CD14-positive monocyte (primary cell): Measurements from ENCODE around the gene NEK9. TPM values are rescaled to one million over a fixed set of nuclear protein-coding genes. Genes with fewer than 3 reads are reported as not detected.

Experiments used
- DNase-seq, 3 donors: peaks; one replicate each; pipeline ENCODE4 v3.0.0-alpha.2; 2011 to 2022
- H2AFZ ChIP-seq: 2 replicates; pipeline ENCODE4 v1.6.0; 2012; ENCODE audit warnings: mild to moderate bottlenecking, low read depth, low read length, inconsistent platforms; ENCODE audit not compliant: insufficient read depth, poor library complexity, severe bottlenecking
- H3K27ac ChIP-seq, 2 donors: 1 replicate in 1 of 2; 2 replicates in 1 of 2; pipeline ENCODE4 v1.5.1; 2012 to 2013; ENCODE audit warnings: low read length in 2 of 2, control low read depth in 1 of 2, inconsistent platforms in 1 of 2, low read depth in 1 of 2, mild to moderate bottlenecking in 1 of 2
- H3K27me3 ChIP-seq, 2 donors: one replicate each; pipeline versions ENCODE4 v1.6.0 to v1.6.1; 2011 to 2013; ENCODE audit warnings: low read length in 2 of 2; ENCODE audit not compliant: control insufficient read depth in 2 of 2, insufficient read depth in 2 of 2
- H3K36me3 ChIP-seq, 2 donors: replicated peaks in 1 of 2; 1 replicate in 1 of 2; 2 replicates in 1 of 2; pipeline versions ENCODE4 v1.5.1 to v1.6.1; 2012 to 2013; ENCODE audit warnings: low read length in 2 of 2, control low read depth in 1 of 2, inconsistent platforms in 1 of 2, mild to moderate bottlenecking in 1 of 2; ENCODE audit not compliant: insufficient read depth in 2 of 2, control insufficient read depth in 1 of 2
- H3K4me1 ChIP-seq, 2 donors: 1 replicate in 1 of 2; 2 replicates in 1 of 2; pipeline versions ENCODE4 v1.5.1 to v1.6.1; 2012 to 2013; ENCODE audit warnings: low read length in 2 of 2, control low read depth in 1 of 2, inconsistent platforms in 1 of 2, mild to moderate bottlenecking in 1 of 2, moderate library complexity in 1 of 2; ENCODE audit not compliant: insufficient read depth in 2 of 2, control insufficient read depth in 1 of 2
- H3K4me2 ChIP-seq: replicated peaks from 2 replicates; pipeline ENCODE3; 2012; ENCODE audit warnings: low read length, moderate library complexity, mild to moderate bottlenecking; ENCODE audit not compliant: poor library complexity, severe bottlenecking; ENCODE audit errors: extremely low read depth
- H3K4me3 ChIP-seq, 3 experiments: fragments of 200-600 bp in 1 of 3; sonication (generic) in 1 of 3; replicated peaks in 1 of 3; 1 replicate in 2 of 3; 2 replicates in 1 of 3; pipeline ENCODE4 v1.5.1; 2011 to 2013; ENCODE audit warnings: low read length in 3 of 3, mild to moderate bottlenecking in 3 of 3, control low read depth in 2 of 3, low read depth in 2 of 3, inconsistent platforms in 1 of 3, moderate library complexity in 1 of 3
- H3K79me2 ChIP-seq: 2 replicates; pipeline ENCODE4 v1.6.0; 2012; ENCODE audit warnings: mild to moderate bottlenecking, control low read depth, inconsistent platforms, low read length, moderate library complexity; ENCODE audit not compliant: insufficient read depth
- H3K9ac ChIP-seq: 2 replicates; pipeline ENCODE4 v1.6.0; 2017; ENCODE audit warnings: low read length, mild to moderate bottlenecking; ENCODE audit not compliant: insufficient read depth, poor library complexity, severe bottlenecking
- H3K9me3 ChIP-seq, 2 donors: replicated peaks in 1 of 2; 1 replicate in 1 of 2; 2 replicates in 1 of 2; pipeline versions ENCODE4 v1.5.1 to v1.6.1; 2012 to 2013; ENCODE audit warnings: low read length in 2 of 2, control low read depth in 1 of 2; ENCODE audit not compliant: control insufficient read depth in 1 of 2, insufficient read depth in 1 of 2
- H4K20me1 ChIP-seq: 2 replicates; pipeline ENCODE4 v1.6.0; 2012; ENCODE audit warnings: mild to moderate bottlenecking, low read length, control low read depth, moderate library complexity; ENCODE audit not compliant: insufficient read depth
- H3K27ac Mint-ChIP-seq, 7 donors: one replicate each; pipeline ENCODE4 v1.8.0; 2020; ENCODE audit warnings: mild to moderate bottlenecking in 7 of 7, mixed read lengths in 7 of 7, moderate library complexity in 6 of 7, inconsistent platforms in 2 of 7
- H3K27me3 Mint-ChIP-seq, 3 donors: one replicate each; pipeline ENCODE4 v1.8.0; 2021 to 2022; ENCODE audit warnings: low read depth in 3 of 3, mild to moderate bottlenecking in 3 of 3, mixed read lengths in 3 of 3, moderate library complexity in 3 of 3, inconsistent platforms in 1 of 3
- H3K36me3 Mint-ChIP-seq, 2 donors: one replicate each; pipeline ENCODE4 v1.8.0; 2020; ENCODE audit warnings: mixed read lengths in 2 of 2, inconsistent platforms in 1 of 2, mild to moderate bottlenecking in 1 of 2
- H3K4me1 Mint-ChIP-seq: one replicate; pipeline ENCODE4 v1.8.0; 2020; ENCODE audit warnings: mild to moderate bottlenecking, mixed read lengths
- H3K4me3 Mint-ChIP-seq, 2 donors: one replicate each; pipeline ENCODE4 v1.8.0; 2020; ENCODE audit warnings: mild to moderate bottlenecking in 2 of 2, mixed read lengths in 2 of 2, moderate library complexity in 1 of 2
- H3K9me3 Mint-ChIP-seq, 7 donors: one replicate each; pipeline ENCODE4 v1.8.0; 2020 to 2022; ENCODE audit warnings: mixed read lengths in 7 of 7, mild to moderate bottlenecking in 6 of 7, moderate library complexity in 6 of 7, inconsistent platforms in 2 of 7
- CTCF ChIP-seq: fragments of 200-600 bp; IDR thresholded peaks from one replicate; pipeline ENCODE4 v1.8.0; 2022; ENCODE audit warnings: antibody characterized with exemption, mild to moderate bottlenecking
- WGBS: methylation state at CpG from one replicate; pipeline ENCODE4 v1.1.5; 2013; ENCODE audit warnings: missing lambda C conversion rate; ENCODE audit not compliant: insufficient coverage; 5-methylcytosine and 5-hydroxymethylcytosine counted together
- intact Hi-C, 2 donors: fragments of 100-400 bp; cut with micrococcal nuclease; formaldehyde crosslinking; loops; one replicate each; pipeline versions ENCODE4 v1.15.0 to v1.15.1; 2023
- polyA plus RNA-seq, 3 donors: library from polyadenylated mRNA; depleted of rRNA in 1 of 3; unstranded in 2 of 3; stranded (reverse) in 1 of 3; fragments of 300-500 nt in 2 of 3; fragments of >200 nt in 1 of 3; fragmentation: Illumina TruSeq in 2 of 3; gene quantifications; 1 replicate in 2 of 3; 2 replicates in 1 of 3; pipeline ENCODE4 v1.2.3, GENCODE V29; 2012 to 2021

Gene NEK9
- polyA plus RNA-seq, 3 donors: 8.9 to 27.8 (median 10.1) TPM

GRCh38 chr14:75081660-75082229 lies 45.1 kb downstream of the NEK9 start:
- Mint-ChIP-seq H3K4me3 (no peak overlapping the region), H3K36me3 (peaks cover 53 to 69% of the 10 kb centered on the region in 2 donors), H3K27ac (no peak overlapping the region), H3K4me1 (no peaks in the 10 kb centered on the region), H3K27me3 (no peaks in the 10 kb centered on the region), H3K9me3 (no peaks in the 10 kb centered on the region)
- Histone ChIP-seq H3K4me3 (no peak overlapping the region), H2AFZ (no peak overlapping the region), H3K9ac (no peak overlapping the region), H4K20me1 (no peaks in the 10 kb centered on the region), H3K4me2 (no peak overlapping the region), H3K27ac (no peak overlapping the region), H3K27me3 (no peaks in the 10 kb centered on the region), H3K4me1 (no peaks in the 10 kb centered on the region), H3K9me3 (no peaks in the 10 kb centered on the region), H3K36me3 (peaks cover 56 to 68% of the 10 kb centered on the region in 2 donors), H3K79me2 (no peaks in the 10 kb centered on the region)
- WGBS: no CpG with 5 or more reads among the region's 2 CpGs
- intact Hi-C loops: loop anchor here in 1 of 2 donors (10.0 kb wide), 1 partner anchor 217 kb away; no protein-coding TSS in a partner anchor
- no peak for DNase-seq
- no peak for TF ChIP-seq CTCF

DNA sequence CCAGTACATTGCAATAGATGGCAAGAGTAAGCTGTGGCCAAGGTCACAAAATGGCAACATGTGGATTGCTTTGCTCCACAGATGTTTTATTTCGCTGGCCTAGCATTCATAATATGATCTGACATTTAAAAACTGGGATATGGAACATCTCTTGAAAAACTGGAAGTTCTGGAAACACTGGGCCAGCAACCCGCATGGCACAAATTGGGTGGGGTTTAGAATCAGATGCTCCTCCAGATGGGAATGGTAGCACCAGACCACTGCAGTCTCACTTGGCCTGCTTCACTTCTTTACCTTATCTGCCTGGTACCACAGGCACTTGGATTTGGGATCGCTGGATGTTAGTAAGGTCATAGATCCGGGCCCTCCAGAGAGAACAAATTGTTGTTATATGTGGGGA lies 47.3 kb downstream of the NEK9 start:
- H3K36me3 Mint-ChIP-seq: peaks cover 34 to 52% of the 10 kb centered on the region in 2 donors
- Histone ChIP-seq H3K4me2 (no peak overlapping the region), H3K36me3 (peaks cover 34 to 45% of the 10 kb centered on the region in 2 donors), H3K4me3 (no peak overlapping the region), H3K27ac (no peak overlapping the region), H2AFZ (no peak overlapping the region), H3K9me3 (no peaks in the 10 kb centered on the region), H3K79me2 (no peaks in the 10 kb centered on the region), H3K9ac (no peak overlapping the region), H4K20me1 (no peaks in the 10 kb centered on the region), H3K27me3 (no peaks in the 10 kb centered on the region), H3K4me1 (no peaks in the 10 kb centered on the region)
- no peak for DNase-seq
- TF ChIP-seq CTCF: no peak
- peaks cover 0 to 2% (median 0%) of the 10 kb centered on the region in 7 donors for H3K9me3 Mint-ChIP-seq
- 42% methylated on average over 2 of the region's 4 CpGs for WGBS
- H3K4me1 Mint-ChIP-seq: no peaks in the 10 kb centered on the region
- intact Hi-C loops: no loop called here
- H3K4me3 Mint-ChIP-seq: no peak overlapping the region
- H3K27ac Mint-ChIP-seq: peak overlapping the region in 1 of 7 donors; percentile 4
- H3K27me3 Mint-ChIP-seq: no peaks in the 10 kb centered on the region
